WTC11 (cell line): Measurements from ENCODE around the gene BLTP1. TPM values are rescaled to one million over a fixed set of nuclear protein-coding genes. Genes with fewer than 3 reads are reported as not detected.

ENCODE experiments used
- ATAC-seq: fragments of 200-7000 bp; cut with Tn5 transposase; 2 replicates; pipeline ENCODE4 v1.10.0; 2021; ENCODE audit warnings: mild to moderate bottlenecking, moderate library complexity
- CTCF ChIA-PET: fragments of 300-600 bp; sonication (Branson Sonifier 250); formaldehyde crosslinking; loops from one replicate; lab custom pipeline; 2021; ENCODE audit warnings: antibody characterized with exemption; lab: Charles Lee
- POLR2A ChIA-PET: fragments of 350-600 bp; sonication (Branson Sonifier 250); formaldehyde crosslinking; loops from one replicate; lab custom pipeline; 2021; ENCODE audit warnings: antibody characterized with exemption; lab: Charles Lee
- DNase-seq: peaks from one replicate; pipeline ENCODE4 v3.0.0; 2021; ENCODE audit warnings: low spot score
- H3K27ac Mint-ChIP-seq: 2 replicates; pipeline ENCODE4 v1.8.0; 2021; ENCODE audit warnings: mixed read lengths
- H3K27me3 Mint-ChIP-seq: 2 replicates; pipeline ENCODE4 v1.8.0; 2021; ENCODE audit warnings: low read depth, mild to moderate bottlenecking, moderate library complexity, mixed read lengths
- H3K36me3 Mint-ChIP-seq: 2 replicates; pipeline ENCODE4 v1.8.0; 2021; ENCODE audit warnings: mixed read lengths
- H3K4me1 Mint-ChIP-seq: 2 replicates; pipeline ENCODE4 v1.8.0; 2022; ENCODE audit warnings: mixed read lengths
- H3K4me3 Mint-ChIP-seq: 2 replicates; pipeline ENCODE4 v1.8.0; 2021; ENCODE audit warnings: mild to moderate bottlenecking, moderate library complexity, mixed read lengths
- H3K9me3 Mint-ChIP-seq: 2 replicates; pipeline ENCODE4 v1.8.0; 2021; ENCODE audit warnings: mixed read lengths
- ARID4B ChIP-seq: sonication (generic); formaldehyde crosslinking; IDR thresholded peaks from 2 replicates; pipeline ENCODE4 v1.8.0; 2023; ENCODE audit warnings: missing genetic modification reagents, mild to moderate bottlenecking, borderline replicate concordance
- CBFB ChIP-seq: sonication (generic); formaldehyde crosslinking; IDR thresholded peaks from 2 replicates; pipeline ENCODE4 v1.8.1; 2022; ENCODE audit warnings: mild to moderate bottlenecking, low read depth, missing genetic modification reagents
- CREB1 ChIP-seq: sonication (generic); formaldehyde crosslinking; IDR thresholded peaks from 2 replicates; pipeline ENCODE4 v1.8.0; 2023; ENCODE audit warnings: mild to moderate bottlenecking, missing genetic modification reagents
- HMGA2 ChIP-seq: fragments of 250-450 bp; sonication (Bioruptor Pico); IDR thresholded peaks from 2 replicates; pipeline ENCODE4 v1.4.0; 2021; ENCODE audit warnings: mild to moderate bottlenecking, moderate library complexity
- IRF1 ChIP-seq: sonication (generic); formaldehyde crosslinking; IDR thresholded peaks from 2 replicates; pipeline ENCODE4 v1.8.0; 2023; ENCODE audit warnings: missing genetic modification reagents
- JAZF1 ChIP-seq: fragments of 250-450 bp; sonication (Bioruptor Pico); IDR thresholded peaks from 2 replicates; pipeline ENCODE4 v1.9.0; 2021; ENCODE audit warnings: moderate library complexity, mild to moderate bottlenecking, inconsistent platforms
- KAT7 ChIP-seq: sonication (generic); formaldehyde crosslinking; IDR thresholded peaks from 2 replicates; pipeline ENCODE4 v1.8.1; 2023; ENCODE audit warnings: missing genetic modification reagents, mild to moderate bottlenecking, borderline replicate concordance
- MYBL2 ChIP-seq: sonication (generic); formaldehyde crosslinking; IDR thresholded peaks from 2 replicates; pipeline ENCODE4 v1.8.1; 2023; ENCODE audit warnings: mild to moderate bottlenecking, moderate library complexity, missing genetic modification reagents
- PRRX2 ChIP-seq: fragments of 250-450 bp; sonication (Bioruptor Pico); IDR thresholded peaks from 2 replicates; pipeline ENCODE4 v1.8.0; 2021; ENCODE audit warnings: mild to moderate bottlenecking
- SMAD4 ChIP-seq: sonication (generic); formaldehyde crosslinking; IDR thresholded peaks from 2 replicates; pipeline ENCODE4 v1.8.0; 2022; ENCODE audit warnings: mild to moderate bottlenecking, missing genetic modification reagents
- USF1 ChIP-seq: sonication (generic); formaldehyde crosslinking; IDR thresholded peaks from 2 replicates; pipeline ENCODE4 v1.8.0; 2022; ENCODE audit warnings: mild to moderate bottlenecking, missing genetic modification reagents
- ZBTB43 ChIP-seq: sonication (generic); formaldehyde crosslinking; IDR thresholded peaks from 2 replicates; pipeline ENCODE4 v1.8.1; 2023; ENCODE audit warnings: mild to moderate bottlenecking, missing genetic modification reagents
- ZNF219 ChIP-seq: sonication (generic); formaldehyde crosslinking; IDR thresholded peaks from 2 replicates; pipeline ENCODE4 v1.8.0; 2023; ENCODE audit warnings: missing genetic modification reagents, mild to moderate bottlenecking, borderline replicate concordance
- ZNF317 ChIP-seq: sonication (generic); formaldehyde crosslinking; IDR thresholded peaks from 2 replicates; pipeline ENCODE4 v1.8.1; 2023; ENCODE audit warnings: low read depth, mild to moderate bottlenecking, moderate library complexity, missing genetic modification reagents, borderline replicate concordance
- ZNF425 ChIP-seq: fragments of 250-450 bp; sonication (Bioruptor Pico); conservative IDR thresholded peaks from 2 replicates; pipeline ENCODE4 v1.9.0; 2021; ENCODE audit warnings: mild to moderate bottlenecking
- ZNF532 ChIP-seq: fragments of 250-450 bp; sonication (Bioruptor Pico); IDR thresholded peaks from 2 replicates; pipeline ENCODE4 v1.9.0; 2021; ENCODE audit warnings: mild to moderate bottlenecking, borderline replicate concordance
- ZNF671 ChIP-seq: fragments of 250-450 bp; sonication (Bioruptor Pico); IDR thresholded peaks from 2 replicates; pipeline ENCODE4 v1.8.0; 2021; ENCODE audit warnings: mild to moderate bottlenecking
- ZSCAN18 ChIP-seq: fragments of 250-450 bp; sonication (Bioruptor Pico); IDR thresholded peaks from 2 replicates; pipeline ENCODE4 v2.1.2; 2022; ENCODE audit warnings: mild to moderate bottlenecking, moderate library complexity
- total RNA-seq: library from RNA; stranded (reverse); gene quantifications from 3 replicates; pipeline ENCODE4 v1.2.3, GENCODE V29; 2021

The BLTP1 gene
- total RNA-seq, 1 experiment from 2014 or later: 32.1 TPM

- H3K4me1 Mint-ChIP-seq: no peaks in the 10 kb centered on the region
- TF ChIP-seq ZNF425 (CRISPR knock-in tag) (no peak), ZNF532 (no peak)
- TF ChIP-seq, all 79 proteins: peak for 0
- POLR2A ChIA-PET: no interaction called here
- Mint-ChIP-seq H3K27me3 (no peaks in the 10 kb centered on the region; the same call in 1 of the 2 replicates), H3K27ac (no peak overlapping the region), H3K36me3 (no peaks in the 10 kb centered on the region), H3K9me3 (no peaks in the 10 kb centered on the region), H3K4me3 (no peak overlapping the region)
- DNase-seq (no peak), ATAC-seq (no peak)
- CTCF ChIA-PET: no interaction called here
These were observed 32.4 kb upstream of the BLTP1 start for GRCh38 chr4:122119739-122120138.

- Mint-ChIP-seq H3K27ac (no peak overlapping the region), H3K9me3 (no peaks in the 10 kb centered on the region), H3K36me3 (no peaks in the 10 kb centered on the region), H3K4me3 (no peak overlapping the region), H3K27me3 (no peaks in the 10 kb centered on the region; the same call in 1 of the 2 replicates), H3K4me1 (no peaks in the 10 kb centered on the region)
- ATAC-seq (no peak), DNase-seq (no peak)
- ChIA-PET CTCF (no interaction called here), POLR2A (no interaction called here)
- TF ChIP-seq HMGA2 (CRISPR knock-in tag) (no peak), JAZF1 (CRISPR knock-in tag) (no peak), ZSCAN18 (CRISPR knock-in tag) (no peak), MYBL2 (CRISPR knock-in tag) (no peak), ZNF219 (CRISPR knock-in tag) (no peak), KAT7 (CRISPR knock-in tag) (no peak), ZBTB43 (CRISPR knock-in tag) (no peak), PRRX2 (no peak), CREB1 (CRISPR knock-in tag) (no peak), IRF1 (no peak), CBFB (CRISPR knock-in tag) (no peak), SMAD4 (CRISPR knock-in tag) (no peak), ZNF671 (CRISPR knock-in tag) (no peak), USF1 (CRISPR knock-in tag) (no peak), ZNF317 (no peak), ARID4B (CRISPR knock-in tag) (no peak)
These were observed 30.5 kb upstream of the BLTP1 start for GRCh38 chr4:122121593-122121992.
